Vagina (tissue), 2 donors: ENCODE data around the gene PPP1R3E. TPM values are rescaled to one million over a fixed set of nuclear protein-coding genes. Genes with fewer than 3 reads are reported as not detected.
"Not testable (repeated sequence)": the region's sequence is repeated elsewhere in the genome, so short reads cannot be mapped to it uniquely, and the experiment has no call there.

Experiments used
- DNase-seq, 2 donors: peaks; one replicate each; pipeline ENCODE4 v3.0.0-alpha.2; 2017; ENCODE audit errors: extremely low spot score in 2 of 2
- H3K27ac ChIP-seq: fragments of 200-600 bp; sonication (generic); one replicate; pipeline ENCODE4 v1.5.1; 2019
- H3K27me3 ChIP-seq: fragments of 200-600 bp; sonication (generic); one replicate; pipeline ENCODE4 v1.5.1; 2019
- H3K36me3 ChIP-seq, 2 donors: fragments of 200-600 bp; sonication (generic); one replicate each; pipeline ENCODE4 v1.5.1; 2017 to 2019
- H3K4me1 ChIP-seq: fragments of 200-600 bp; sonication (generic); one replicate; pipeline ENCODE4 v1.5.1; 2019
- H3K4me3 ChIP-seq, 2 donors: fragments of 200-600 bp; sonication (generic); 1 replicate in 1 of 2; 2 replicates in 1 of 2; pipeline ENCODE4 v1.5.1; 2016 to 2019
- H3K9me3 ChIP-seq: fragments of 200-600 bp; sonication (generic); one replicate; pipeline ENCODE4 v1.5.1; 2019
- POLR2A ChIP-seq, 2 donors: fragments of 450-650 bp; IDR thresholded peaks; one replicate each; pipeline ENCODE4 v1.6.1; 2017; ENCODE audit warnings: antibody characterized with exemption in 2 of 2, mild to moderate bottlenecking in 2 of 2, moderate library complexity in 2 of 2
- POLR2AphosphoS5 ChIP-seq, 2 donors: sonication (generic); formaldehyde crosslinking; IDR thresholded peaks; one replicate each; pipeline ENCODE4 v1.9.0; 2017; ENCODE audit warnings: antibody characterized with exemption in 2 of 2, mild to moderate bottlenecking in 2 of 2, low read depth in 1 of 2; ENCODE audit not compliant: insufficient read depth in 1 of 2
- intact Hi-C: fragments of 100-400 bp; cut with DNase I; formaldehyde crosslinking; loops from one replicate; pipeline ENCODE4 v1.15.1; 2023
- total RNA-seq: library from RNA; depleted of rRNA; stranded (reverse); fragments of >200 nt; gene quantifications from one replicate; pipeline ENCODE4 v1.2.3, GENCODE V29; 2016
- TF ChIP-seq, protein P1 (sequence below), 3 experiments: fragments of 450-650 bp in 2 of 3; fragments of 200-600 bp in 1 of 3; sonication (generic) in 1 of 3; IDR thresholded peaks; one replicate each; pipeline ENCODE4 v1.5.1; 2017 to 2019; ENCODE audit warnings: antibody characterized with exemption in 3 of 3, mild to moderate bottlenecking in 2 of 3, moderate library complexity in 2 of 3

Gene PPP1R3E
- total RNA-seq, 1 donor from 2014 or later = 8.6 TPM

DNA sequence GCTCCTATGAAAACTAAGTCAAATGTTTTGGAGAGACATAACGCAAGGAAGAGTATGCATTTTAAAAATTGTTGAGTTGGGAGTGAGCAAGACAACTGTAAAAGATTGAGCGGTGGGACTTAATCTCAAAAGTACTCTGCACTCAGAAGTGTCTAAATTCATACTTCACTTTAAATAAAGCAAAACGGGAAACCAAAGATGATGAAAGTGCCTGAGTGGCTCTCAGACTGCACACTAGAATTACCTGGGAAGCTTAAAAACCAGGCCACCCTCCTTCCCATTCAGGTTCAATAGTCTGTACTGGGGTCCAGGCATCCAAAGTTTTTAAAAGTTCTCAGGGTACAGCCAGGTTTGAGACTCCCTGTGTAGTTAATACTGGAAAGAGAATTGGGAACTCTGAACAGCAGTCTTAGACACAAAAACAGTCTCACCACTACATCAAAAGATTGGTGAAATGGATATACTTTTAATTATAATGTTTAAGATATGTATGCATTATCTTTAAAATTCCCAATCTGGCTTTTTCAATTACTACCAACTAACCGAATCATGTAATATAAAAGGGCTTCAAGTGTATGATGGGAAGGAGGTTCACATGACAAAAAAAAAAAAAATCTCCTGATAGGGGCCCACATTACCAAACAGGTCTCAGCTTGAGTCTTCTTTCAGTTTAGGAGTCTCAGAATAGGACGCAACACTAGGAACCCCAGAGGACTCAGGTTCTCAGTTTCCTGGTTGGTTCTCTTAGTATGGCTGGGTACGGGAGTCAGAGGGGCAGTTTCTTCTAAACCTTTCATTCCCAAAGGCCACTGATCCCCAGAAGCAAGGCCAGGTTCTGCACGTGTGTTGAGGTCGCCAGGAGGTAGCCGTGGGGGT lies 17.8 kb downstream of the PPP1R3E start:
- H3K36me3 ChIP-seq = no peaks in the 10 kb centered on the region
- H3K4me3 ChIP-seq = peak overlapping the region; percentile 89 to 91
- no peak for DNase-seq
- H3K9me3 ChIP-seq = no peaks in the 10 kb centered on the region
- no peaks in the 10 kb centered on the region for H3K27me3 ChIP-seq
- TF ChIP-seq POLR2A (IDR thresholded peaks at IDR 0.05) = no peak
- peak overlapping the region; percentile 98 for H3K27ac ChIP-seq
- intact Hi-C loops = no loop called here
- H3K4me1 ChIP-seq = peaks cover 20% of the 10 kb centered on the region

DNA sequence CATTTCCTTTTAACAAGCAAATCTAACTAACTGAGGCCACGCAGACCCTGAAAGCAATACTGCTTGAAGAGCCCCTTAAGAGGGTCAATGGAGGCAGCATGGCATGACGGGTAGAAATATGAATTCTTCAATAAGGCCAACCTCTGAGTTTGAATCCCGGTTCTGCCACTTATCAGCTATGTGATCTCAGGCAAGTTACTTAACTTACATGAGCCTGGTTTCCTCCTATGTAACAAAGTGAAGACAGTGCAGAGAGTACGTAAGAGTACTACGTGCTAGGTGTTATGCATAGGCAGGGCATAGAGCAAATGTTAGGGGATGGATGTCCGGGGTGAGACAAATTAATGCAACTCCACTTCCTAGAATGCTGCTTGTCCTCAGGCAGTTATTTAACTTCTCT lies 21.4 kb downstream of the PPP1R3E start:
- Histone ChIP-seq H3K36me3 (peaks cover 0 to 7% of the 10 kb centered on the region in 2 donors), H3K9me3 (no peaks in the 10 kb centered on the region), H3K27ac (no peak overlapping the region), H3K4me3 (no peak overlapping the region), H3K27me3 (no peaks in the 10 kb centered on the region), H3K4me1 (peaks cover 12% of the 10 kb centered on the region)
- no peak for DNase-seq
- intact Hi-C loops = no loop called here
- TF ChIP-seq POLR2AphosphoS5 (IDR thresholded peaks at IDR 0.05; ENCODE audit: insufficient read depth in 1 of 2, low read depth in 1 of 2) = no peak
- TF ChIP-seq, protein P1, sequence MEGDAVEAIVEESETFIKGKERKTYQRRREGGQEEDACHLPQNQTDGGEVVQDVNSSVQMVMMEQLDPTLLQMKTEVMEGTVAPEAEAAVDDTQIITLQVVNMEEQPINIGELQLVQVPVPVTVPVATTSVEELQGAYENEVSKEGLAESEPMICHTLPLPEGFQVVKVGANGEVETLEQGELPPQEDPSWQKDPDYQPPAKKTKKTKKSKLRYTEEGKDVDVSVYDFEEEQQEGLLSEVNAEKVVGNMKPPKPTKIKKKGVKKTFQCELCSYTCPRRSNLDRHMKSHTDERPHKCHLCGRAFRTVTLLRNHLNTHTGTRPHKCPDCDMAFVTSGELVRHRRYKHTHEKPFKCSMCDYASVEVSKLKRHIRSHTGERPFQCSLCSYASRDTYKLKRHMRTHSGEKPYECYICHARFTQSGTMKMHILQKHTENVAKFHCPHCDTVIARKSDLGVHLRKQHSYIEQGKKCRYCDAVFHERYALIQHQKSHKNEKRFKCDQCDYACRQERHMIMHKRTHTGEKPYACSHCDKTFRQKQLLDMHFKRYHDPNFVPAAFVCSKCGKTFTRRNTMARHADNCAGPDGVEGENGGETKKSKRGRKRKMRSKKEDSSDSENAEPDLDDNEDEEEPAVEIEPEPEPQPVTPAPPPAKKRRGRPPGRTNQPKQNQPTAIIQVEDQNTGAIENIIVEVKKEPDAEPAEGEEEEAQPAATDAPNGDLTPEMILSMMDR (IDR thresholded peaks at IDR 0.05) = no peak
- TF ChIP-seq POLR2A (IDR thresholded peaks at IDR 0.05) = no peak

DNA sequence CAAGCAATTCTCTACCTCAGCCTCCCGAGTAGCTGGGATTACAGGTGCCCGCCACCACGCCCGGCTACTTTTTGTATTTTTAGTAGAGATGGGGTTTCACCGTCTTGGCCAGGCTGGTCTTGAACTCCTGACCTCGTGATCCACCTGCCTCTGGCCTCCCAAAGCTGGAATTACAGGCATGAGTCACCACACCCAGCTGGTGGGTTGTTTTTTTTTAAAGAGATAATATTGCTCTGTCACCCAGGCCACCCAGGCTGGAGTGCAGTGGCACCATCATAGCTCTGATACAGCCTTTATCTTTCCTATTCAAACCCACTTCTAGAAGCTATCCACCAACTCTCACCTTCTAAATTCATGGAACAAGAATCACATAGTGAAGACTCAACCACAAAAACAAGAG lies 24.7 kb downstream of the PPP1R3E start:
- H3K9me3 ChIP-seq, DNase-seq, H3K27ac ChIP-seq, intact Hi-C loops, H3K4me1 ChIP-seq, H3K4me3 ChIP-seq, H3K27me3 ChIP-seq: not testable (repeated sequence)
- peaks cover 0 to 10% of the 10 kb centered on the region in 2 donors for H3K36me3 ChIP-seq

DNA sequence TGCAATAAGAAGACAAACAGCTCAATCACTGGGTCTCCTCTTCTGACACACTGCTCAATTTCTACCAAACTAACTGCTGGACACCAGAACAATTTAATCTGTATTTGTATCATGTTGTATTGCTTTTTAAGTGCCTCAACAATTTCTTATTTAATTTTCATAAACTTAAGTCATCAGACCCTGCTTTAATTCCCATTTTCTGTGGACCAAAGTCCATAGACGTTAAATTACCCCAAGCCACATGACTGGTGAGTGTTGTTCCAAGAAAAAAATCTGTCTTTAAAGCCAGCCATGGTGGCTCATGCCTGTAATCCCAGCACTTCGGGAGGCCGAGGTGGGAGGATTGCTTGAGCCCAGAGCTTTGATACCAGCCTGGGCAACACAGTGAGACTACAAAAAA lies 25.5 kb downstream of the PPP1R3E start:
- intact Hi-C loops = no loop called here
- Histone ChIP-seq H3K4me1 (no peaks in the 10 kb centered on the region), H3K27ac (no peak overlapping the region), H3K4me3 (no peak overlapping the region), H3K36me3 (peaks cover 0 to 10% of the 10 kb centered on the region in 2 donors), H3K9me3 (no peaks in the 10 kb centered on the region), H3K27me3 (no peaks in the 10 kb centered on the region)
- no peak for DNase-seq
- no peak for TF ChIP-seq POLR2AphosphoS5 (IDR thresholded peaks at IDR 0.05; ENCODE audit: insufficient read depth in 1 of 2, low read depth in 1 of 2)
- TF ChIP-seq, protein P1 (IDR thresholded peaks at IDR 0.05) = no peak
- no peak for TF ChIP-seq POLR2A (IDR thresholded peaks at IDR 0.05)

DNA sequence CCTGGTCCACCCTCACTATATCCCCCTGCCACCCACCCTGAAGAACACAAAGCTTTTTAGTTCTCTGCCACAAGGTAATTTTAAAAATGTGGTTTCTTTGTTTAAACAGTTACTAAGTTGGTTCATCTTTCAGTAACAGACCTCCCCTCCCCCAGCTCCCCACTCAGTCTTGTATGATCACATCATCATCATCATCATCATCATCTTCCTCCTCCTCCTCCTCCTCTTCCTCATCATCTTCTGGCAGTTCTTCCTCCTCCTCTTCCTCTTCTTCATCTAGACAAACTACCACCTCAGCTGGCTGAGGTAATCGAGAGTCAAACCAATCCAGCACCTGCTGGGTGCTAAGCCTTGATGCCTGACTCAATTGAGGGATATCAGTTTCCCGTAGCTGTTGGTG lies 27.2 kb downstream of the PPP1R3E start:
- TF ChIP-seq POLR2A (IDR thresholded peaks at IDR 0.05) (no peak), POLR2AphosphoS5 (IDR thresholded peaks at IDR 0.05; ENCODE audit: insufficient read depth in 1 of 2, low read depth in 1 of 2) (no peak)
- TF ChIP-seq, protein P1 (IDR thresholded peaks at IDR 0.05) = no peak
- Histone ChIP-seq H3K4me1 (no peaks in the 10 kb centered on the region), H3K27ac (no peak overlapping the region), H3K27me3 (no peaks in the 10 kb centered on the region), H3K36me3 (peaks cover 0 to 10% of the 10 kb centered on the region in 2 donors), H3K4me3 (no peak overlapping the region), H3K9me3 (no peaks in the 10 kb centered on the region)
- intact Hi-C loops = no loop called here
- no peak for DNase-seq

DNA sequence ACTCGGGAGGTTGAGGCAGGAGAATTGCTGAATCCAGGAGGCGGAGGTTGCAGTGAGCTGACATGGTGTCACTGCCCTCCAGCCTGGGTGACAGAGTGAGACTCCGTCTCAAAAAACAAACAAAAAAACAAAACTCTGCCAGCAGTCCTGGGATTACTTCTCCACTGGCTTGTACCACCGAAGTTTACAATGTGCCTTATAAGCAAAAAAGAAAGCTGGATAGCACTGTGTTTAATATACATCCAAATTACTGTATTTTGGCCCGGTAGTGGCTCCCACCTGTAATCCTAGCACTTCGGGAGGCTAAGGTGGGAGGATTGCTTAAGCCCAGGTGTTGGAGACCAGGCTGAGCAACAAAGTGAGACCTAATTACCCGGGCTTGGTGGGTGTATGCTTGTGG lies 33.5 kb downstream of the PPP1R3E start:
- H3K36me3 ChIP-seq = no peaks in the 10 kb centered on the region
- no peak overlapping the region for H3K4me3 ChIP-seq
- H3K27ac ChIP-seq = no peak overlapping the region
- no peaks in the 10 kb centered on the region for H3K27me3 ChIP-seq
- TF ChIP-seq POLR2AphosphoS5 (IDR thresholded peaks at IDR 0.05; ENCODE audit: insufficient read depth in 1 of 2, low read depth in 1 of 2) = no peak
- TF ChIP-seq, protein P1 (IDR thresholded peaks at IDR 0.05) = no peak
- no peak for TF ChIP-seq POLR2A (IDR thresholded peaks at IDR 0.05)
- intact Hi-C loops = loop anchor here (10.0 kb wide), 1 partner anchor 56 kb away; the partner anchor contains the start of gene PABPN1
- H3K9me3 ChIP-seq = no peaks in the 10 kb centered on the region
- no peak for DNase-seq
- no peaks in the 10 kb centered on the region for H3K4me1 ChIP-seq

DNA sequence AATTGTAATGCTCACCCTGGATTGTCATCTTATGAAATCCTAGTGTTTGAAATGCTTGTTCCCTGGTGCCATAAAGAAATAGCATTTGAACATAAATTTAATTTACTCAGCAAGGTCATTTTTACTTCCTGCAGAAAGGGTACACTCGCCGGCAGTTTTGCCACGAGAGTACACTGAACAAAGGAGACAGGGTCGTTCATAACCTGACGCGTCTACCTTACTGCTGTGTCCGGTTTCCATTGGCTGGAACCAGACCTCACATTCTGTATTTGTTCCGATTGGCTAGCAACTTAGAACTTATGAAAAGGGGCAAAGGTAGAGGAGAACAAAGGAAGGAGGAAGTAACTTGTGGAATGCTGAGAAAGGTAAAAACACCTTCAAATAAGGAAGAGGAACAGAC lies 41.8 kb downstream of the PPP1R3E start:
- DNase-seq, H3K4me3 ChIP-seq, H3K4me1 ChIP-seq, H3K27ac ChIP-seq, H3K36me3 ChIP-seq, H3K9me3 ChIP-seq, H3K27me3 ChIP-seq: not testable (repeated sequence)
- intact Hi-C loops = loop anchor here (10.0 kb wide), 1 partner anchor 64 kb away; the partner anchor contains the start of gene PABPN1
